Measurements from ENCODE around the gene RNF150.
"Not testable (repeated sequence)": the region's sequence is repeated elsewhere in the genome, so short reads cannot be mapped to it uniquely, and the experiment has no call there.

The RNF150 gene

GRCh38 chr4:140863197-140863596 is 270.1 kb downstream of the RNF150 start:
- DNase-seq: no peak

GRCh38 chr4:140862177-140862442 is 271.2 kb downstream of the RNF150 start:
- no peak for DNase-seq

- DNase-seq: no peak
These were observed 271.7 kb downstream of the RNF150 start for GRCh38 chr4:140861359-140862176.

GRCh38 chr4:140858897-140859296 is 274.4 kb downstream of the RNF150 start:
- DNase-seq: no peak

GRCh38 chr4:140857111-140857510 is 276.2 kb downstream of the RNF150 start:
- no peak for DNase-seq

GRCh38 chr4:140856621-140857062 is 276.6 kb downstream of the RNF150 start:
- no peak for DNase-seq

- DNase-seq: no peak
These were observed 279.1 kb downstream of the RNF150 start for GRCh38 chr4:140854168-140854567.

- DNase-seq: no peak
These were observed 281.5 kb downstream of the RNF150 start for GRCh38 chr4:140851804-140852203.

- DNase-seq: no peak
These were observed 282.1 kb downstream of the RNF150 start for GRCh38 chr4:140851032-140851636.

- DNase-seq: no peak
These were observed 283.7 kb downstream of the RNF150 start for GRCh38 chr4:140849526-140849925.

- DNase-seq: no peak
These were observed 286.5 kb downstream of the RNF150 start for GRCh38 chr4:140846736-140847135.

GRCh38 chr4:140844061-140844460 is 289.2 kb downstream of the RNF150 start:
- DNase-seq: no peak

- no peak for DNase-seq
These were observed 292.1 kb downstream of the RNF150 start for GRCh38 chr4:140841186-140841585.

- no peak for DNase-seq
These were observed 293.1 kb downstream of the RNF150 start for GRCh38 chr4:140839888-140840790.

- DNase-seq: no peak
These were observed 293.9 kb downstream of the RNF150 start for GRCh38 chr4:140839406-140839805.

GRCh38 chr4:140837736-140838135 is 295.5 kb downstream of the RNF150 start:
- DNase-seq: no peak

GRCh38 chr4:140834839-140835495 is 298.3 kb downstream of the RNF150 start:
- no peak for DNase-seq

GRCh38 chr4:140833280-140833679 is 300.0 kb downstream of the RNF150 start:
- no peak for DNase-seq

GRCh38 chr4:140829825-140830224 is 303.4 kb downstream of the RNF150 start:
- no peak for DNase-seq

- DNase-seq: no peak
These were observed 306.6 kb downstream of the RNF150 start for GRCh38 chr4:140826701-140827027.

- DNase-seq: not testable (repeated sequence)
These were observed 312.7 kb downstream of the RNF150 start for GRCh38 chr4:140820520-140820919.

GRCh38 chr4:140819610-140820009 is 313.7 kb downstream of the RNF150 start:
- no peak for DNase-seq

GRCh38 chr4:140818433-140818832 is 314.8 kb downstream of the RNF150 start:
- no peak for DNase-seq

All from right kidney (tissue), 1 donor.